ENCODE measurements around the gene ZDHHC13.

Gene ZDHHC13

GRCh38 chr11:19183646-19184045, 66.7 kb downstream of the ZDHHC13 start:
- H2BK120ac ChIP-seq (ENCODE audit: insufficient read depth, low read length, poor library complexity): no peak overlapping the region
- no peaks in the 10 kb centered on the region for H3K36me3 ChIP-seq (ENCODE audit: control insufficient read depth in 1 of 2, insufficient read depth in 2 of 2, low read length in 2 of 2)
- no peaks in the 10 kb centered on the region for H3K9me3 ChIP-seq (ENCODE audit: insufficient read depth, low read depth, low read length)
- no peaks in the 10 kb centered on the region for H3K27me3 ChIP-seq (ENCODE audit: insufficient read depth, low read length)
- WGBS (ENCODE audit: extremely low coverage, insufficient coverage, insufficient read length): no CpG with 5 or more reads among the region's 7 CpGs
- no peaks in the 10 kb centered on the region for H3K79me2 ChIP-seq (ENCODE audit: control insufficient read depth, insufficient read depth, low read length, poor library complexity)
- no peak overlapping the region for H4K8ac ChIP-seq (ENCODE audit: low read depth, low read length)
- no peak overlapping the region for H3K14ac ChIP-seq (ENCODE audit: low read length)
- no peaks in the 10 kb centered on the region for H3K79me1 ChIP-seq (ENCODE audit: low read length)
- no peak overlapping the region for H4K12ac ChIP-seq (ENCODE audit: low read depth, low read length)
- no peak overlapping the region for H3K18ac ChIP-seq (ENCODE audit: low read length)
- no peak overlapping the region for H3K4ac ChIP-seq (ENCODE audit: low read depth, low read length)
- H4K91ac ChIP-seq (ENCODE audit: low read depth, low read length): no peak overlapping the region
- DNase-seq: no peak
- no peaks in the 10 kb centered on the region for H3K4me1 ChIP-seq (ENCODE audit: control insufficient read depth in 1 of 2, insufficient read depth in 2 of 2, low read length in 2 of 2)
- no peak overlapping the region for H3K4me3 ChIP-seq (ENCODE audit: low read depth, low read length)
- H3K27ac ChIP-seq (ENCODE audit: low read depth, low read length): no peak overlapping the region
- no peak overlapping the region for H2BK12ac ChIP-seq (ENCODE audit: low read length)
- no peak overlapping the region for H3K9ac ChIP-seq (ENCODE audit: low read length)
- H2AFZ ChIP-seq (ENCODE audit: insufficient read depth, low read length, poor library complexity): no peak overlapping the region
- H2AK5ac ChIP-seq (ENCODE audit: low read length): no peak overlapping the region
- H3K4me2 ChIP-seq (ENCODE audit: low read length): no peak overlapping the region
- H3K23ac ChIP-seq (ENCODE audit: low read length): no peak overlapping the region
- no peak overlapping the region for H2BK5ac ChIP-seq (ENCODE audit: low read depth, low read length, poor library complexity)

- no peak overlapping the region for H2AFZ ChIP-seq (ENCODE audit: insufficient read depth, low read length, poor library complexity)
- no peak overlapping the region for H4K12ac ChIP-seq (ENCODE audit: low read depth, low read length)
- no peaks in the 10 kb centered on the region for H3K27me3 ChIP-seq (ENCODE audit: insufficient read depth, low read length)
- no peak overlapping the region for H4K91ac ChIP-seq (ENCODE audit: low read depth, low read length)
- H4K8ac ChIP-seq (ENCODE audit: low read depth, low read length): no peak overlapping the region
- DNase-seq: no peak
- WGBS (ENCODE audit: extremely low coverage, insufficient coverage, insufficient read length): no CpG with 5 or more reads among the region's 2 CpGs
- H3K4ac ChIP-seq (ENCODE audit: low read depth, low read length): no peak overlapping the region
- no peak overlapping the region for H2AK5ac ChIP-seq (ENCODE audit: low read length)
- no peak overlapping the region for H3K27ac ChIP-seq (ENCODE audit: low read depth, low read length)
- no peak overlapping the region for H2BK120ac ChIP-seq (ENCODE audit: insufficient read depth, low read length, poor library complexity)
- H2BK5ac ChIP-seq (ENCODE audit: low read depth, low read length, poor library complexity): no peak overlapping the region
- H3K79me1 ChIP-seq (ENCODE audit: low read length): no peaks in the 10 kb centered on the region
- H3K14ac ChIP-seq (ENCODE audit: low read length): no peak overlapping the region
- no peaks in the 10 kb centered on the region for H3K79me2 ChIP-seq (ENCODE audit: control insufficient read depth, insufficient read depth, low read length, poor library complexity)
- H3K18ac ChIP-seq (ENCODE audit: low read length): no peak overlapping the region
- no peak overlapping the region for H3K23ac ChIP-seq (ENCODE audit: low read length)
- H3K9me3 ChIP-seq (ENCODE audit: insufficient read depth, low read depth, low read length): no peaks in the 10 kb centered on the region
- no peak overlapping the region for H3K4me2 ChIP-seq (ENCODE audit: low read length)
- no peak overlapping the region for H2BK12ac ChIP-seq (ENCODE audit: low read length)
- no peaks in the 10 kb centered on the region for H3K36me3 ChIP-seq (ENCODE audit: control insufficient read depth in 1 of 2, insufficient read depth in 2 of 2, low read length in 2 of 2)
- H3K9ac ChIP-seq (ENCODE audit: low read length): no peak overlapping the region
- H3K4me3 ChIP-seq (ENCODE audit: low read depth, low read length): no peak overlapping the region
- H3K4me1 ChIP-seq (ENCODE audit: control insufficient read depth in 1 of 2, insufficient read depth in 2 of 2, low read length in 2 of 2): no peaks in the 10 kb centered on the region
Observed at GRCh38 chr11:19185036-19185435, 68.1 kb downstream of the ZDHHC13 start.

- no peak overlapping the region for H3K4me3 ChIP-seq (ENCODE audit: low read depth, low read length)
- H3K27ac ChIP-seq (ENCODE audit: low read depth, low read length): no peak overlapping the region
- no peak overlapping the region for H4K12ac ChIP-seq (ENCODE audit: low read depth, low read length)
- no CpG with 5 or more reads among the region's 6 CpGs for WGBS (ENCODE audit: extremely low coverage, insufficient coverage, insufficient read length)
- no peak overlapping the region for H3K18ac ChIP-seq (ENCODE audit: low read length)
- H2AFZ ChIP-seq (ENCODE audit: insufficient read depth, low read length, poor library complexity): no peak overlapping the region
- H4K91ac ChIP-seq (ENCODE audit: low read depth, low read length): no peak overlapping the region
- DNase-seq: no peak
- no peaks in the 10 kb centered on the region for H3K4me1 ChIP-seq (ENCODE audit: control insufficient read depth in 1 of 2, insufficient read depth in 2 of 2, low read length in 2 of 2)
- no peak overlapping the region for H2AK5ac ChIP-seq (ENCODE audit: low read length)
- no peaks in the 10 kb centered on the region for H3K9me3 ChIP-seq (ENCODE audit: insufficient read depth, low read depth, low read length)
- H4K8ac ChIP-seq (ENCODE audit: low read depth, low read length): no peak overlapping the region
- H3K4ac ChIP-seq (ENCODE audit: low read depth, low read length): no peak overlapping the region
- H3K23ac ChIP-seq (ENCODE audit: low read length): no peak overlapping the region
- no peaks in the 10 kb centered on the region for H3K79me2 ChIP-seq (ENCODE audit: control insufficient read depth, insufficient read depth, low read length, poor library complexity)
- no peaks in the 10 kb centered on the region for H3K79me1 ChIP-seq (ENCODE audit: low read length)
- no peak overlapping the region for H2BK5ac ChIP-seq (ENCODE audit: low read depth, low read length, poor library complexity)
- no peak overlapping the region for H2BK120ac ChIP-seq (ENCODE audit: insufficient read depth, low read length, poor library complexity)
- no peaks in the 10 kb centered on the region for H3K36me3 ChIP-seq (ENCODE audit: control insufficient read depth in 1 of 2, insufficient read depth in 2 of 2, low read length in 2 of 2)
- no peak overlapping the region for H3K4me2 ChIP-seq (ENCODE audit: low read length)
- no peak overlapping the region for H2BK12ac ChIP-seq (ENCODE audit: low read length)
- no peak overlapping the region for H3K14ac ChIP-seq (ENCODE audit: low read length)
- no peak overlapping the region for H3K9ac ChIP-seq (ENCODE audit: low read length)
- H3K27me3 ChIP-seq (ENCODE audit: insufficient read depth, low read length): no peaks in the 10 kb centered on the region
Observed at GRCh38 chr11:19185516-19186052, 68.6 kb downstream of the ZDHHC13 start.

- no peak overlapping the region for H2AFZ ChIP-seq (ENCODE audit: insufficient read depth, low read length, poor library complexity)
- no peak overlapping the region for H3K4me2 ChIP-seq (ENCODE audit: low read length)
- no peak overlapping the region for H4K91ac ChIP-seq (ENCODE audit: low read depth, low read length)
- H3K27ac ChIP-seq (ENCODE audit: low read depth, low read length): no peak overlapping the region
- H3K4me3 ChIP-seq (ENCODE audit: low read depth, low read length): no peak overlapping the region
- no peaks in the 10 kb centered on the region for H3K4me1 ChIP-seq (ENCODE audit: control insufficient read depth in 1 of 2, insufficient read depth in 2 of 2, low read length in 2 of 2)
- H3K4ac ChIP-seq (ENCODE audit: low read depth, low read length): no peak overlapping the region
- no peaks in the 10 kb centered on the region for H3K36me3 ChIP-seq (ENCODE audit: control insufficient read depth in 1 of 2, insufficient read depth in 2 of 2, low read length in 2 of 2)
- no peak overlapping the region for H2BK120ac ChIP-seq (ENCODE audit: insufficient read depth, low read length, poor library complexity)
- H3K79me2 ChIP-seq (ENCODE audit: control insufficient read depth, insufficient read depth, low read length, poor library complexity): no peaks in the 10 kb centered on the region
- no peak overlapping the region for H3K14ac ChIP-seq (ENCODE audit: low read length)
- H3K18ac ChIP-seq (ENCODE audit: low read length): no peak overlapping the region
- no peak overlapping the region for H3K23ac ChIP-seq (ENCODE audit: low read length)
- DNase-seq: no peak
- H2BK12ac ChIP-seq (ENCODE audit: low read length): no peak overlapping the region
- H3K9ac ChIP-seq (ENCODE audit: low read length): no peak overlapping the region
- H3K79me1 ChIP-seq (ENCODE audit: low read length): no peaks in the 10 kb centered on the region
- no peak overlapping the region for H2AK5ac ChIP-seq (ENCODE audit: low read length)
- H3K9me3 ChIP-seq (ENCODE audit: insufficient read depth, low read depth, low read length): no peaks in the 10 kb centered on the region
- H3K27me3 ChIP-seq (ENCODE audit: insufficient read depth, low read length): no peaks in the 10 kb centered on the region
- no CpG with 5 or more reads among the region's 5 CpGs for WGBS (ENCODE audit: extremely low coverage, insufficient coverage, insufficient read length)
- no peak overlapping the region for H2BK5ac ChIP-seq (ENCODE audit: low read depth, low read length, poor library complexity)
- H4K12ac ChIP-seq (ENCODE audit: low read depth, low read length): no peak overlapping the region
- H4K8ac ChIP-seq (ENCODE audit: low read depth, low read length): no peak overlapping the region
Observed at GRCh38 chr11:19187114-19187832, 70.3 kb downstream of the ZDHHC13 start.
